ENCODE data around the gene ENO1. TPM values are rescaled to one million over a fixed set of nuclear protein-coding genes. Genes with fewer than 3 reads are reported as not detected.
A peak's percentile ranks its signal among the peaks of the same experiment; 100 is the strongest.

ENO1 gene
- total RNA-seq, 1 donor, result 1,591 TPM

GRCh38 chr1:8874230-8875201 is 4.0 kb downstream of the ENO1 start:
- Histone ChIP-seq H3K4me1 (ENCODE audit: insufficient read depth, low read length) (peaks cover 73% of the 10 kb centered on the region), H3K4me3 (ENCODE audit: insufficient read depth, low read length) (peak overlapping the region; percentile 18), H3K27me3 (ENCODE audit: insufficient read depth, low read length) (no peaks in the 10 kb centered on the region), H3K4me2 (ENCODE audit: insufficient read depth, low read length) (peak overlapping the region; percentile 88), H4K20me1 (ENCODE audit: insufficient read depth, low read length) (peaks cover 75% of the 10 kb centered on the region), H2AFZ (ENCODE audit: low read length) (no peak overlapping the region), H3K27ac (ENCODE audit: low read depth, low read length) (peak overlapping the region; percentile 87), H3K9me3 (ENCODE audit: low read depth, low read length) (no peaks in the 10 kb centered on the region), H3K79me2 (ENCODE audit: insufficient read depth, low read length) (peaks cover 77% of the 10 kb centered on the region), H3K36me3 (ENCODE audit: insufficient read depth, low read length) (peaks cover 72% of the 10 kb centered on the region)
- DNase-seq (ENCODE audit: insufficient read length, low spot score, missing footprints), result no peak
- TF ChIP-seq, protein P1, sequence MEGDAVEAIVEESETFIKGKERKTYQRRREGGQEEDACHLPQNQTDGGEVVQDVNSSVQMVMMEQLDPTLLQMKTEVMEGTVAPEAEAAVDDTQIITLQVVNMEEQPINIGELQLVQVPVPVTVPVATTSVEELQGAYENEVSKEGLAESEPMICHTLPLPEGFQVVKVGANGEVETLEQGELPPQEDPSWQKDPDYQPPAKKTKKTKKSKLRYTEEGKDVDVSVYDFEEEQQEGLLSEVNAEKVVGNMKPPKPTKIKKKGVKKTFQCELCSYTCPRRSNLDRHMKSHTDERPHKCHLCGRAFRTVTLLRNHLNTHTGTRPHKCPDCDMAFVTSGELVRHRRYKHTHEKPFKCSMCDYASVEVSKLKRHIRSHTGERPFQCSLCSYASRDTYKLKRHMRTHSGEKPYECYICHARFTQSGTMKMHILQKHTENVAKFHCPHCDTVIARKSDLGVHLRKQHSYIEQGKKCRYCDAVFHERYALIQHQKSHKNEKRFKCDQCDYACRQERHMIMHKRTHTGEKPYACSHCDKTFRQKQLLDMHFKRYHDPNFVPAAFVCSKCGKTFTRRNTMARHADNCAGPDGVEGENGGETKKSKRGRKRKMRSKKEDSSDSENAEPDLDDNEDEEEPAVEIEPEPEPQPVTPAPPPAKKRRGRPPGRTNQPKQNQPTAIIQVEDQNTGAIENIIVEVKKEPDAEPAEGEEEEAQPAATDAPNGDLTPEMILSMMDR (IDR thresholded peaks at IDR 0.05; ENCODE audit: extremely low read depth, low read depth, low read length), result no peak

GRCh38 chr1:8873506-8874229 is 4.8 kb downstream of the ENO1 start:
- Histone ChIP-seq H3K4me2 (ENCODE audit: insufficient read depth, low read length) (peak overlapping the region; percentile 45), H3K27ac (ENCODE audit: low read depth, low read length) (peak overlapping the region; percentile 62), H3K36me3 (ENCODE audit: insufficient read depth, low read length) (peaks cover 80% of the 10 kb centered on the region), H3K4me1 (ENCODE audit: insufficient read depth, low read length) (peaks cover 77% of the 10 kb centered on the region), H3K27me3 (ENCODE audit: insufficient read depth, low read length) (no peaks in the 10 kb centered on the region), H4K20me1 (ENCODE audit: insufficient read depth, low read length) (peaks cover 80% of the 10 kb centered on the region), H3K4me3 (ENCODE audit: insufficient read depth, low read length) (no peak overlapping the region), H3K9me3 (ENCODE audit: low read depth, low read length) (no peaks in the 10 kb centered on the region), H3K79me2 (ENCODE audit: insufficient read depth, low read length) (peaks cover 82% of the 10 kb centered on the region), H2AFZ (ENCODE audit: low read length) (no peak overlapping the region)
- TF ChIP-seq, protein P1 (IDR thresholded peaks at IDR 0.05; ENCODE audit: extremely low read depth, low read depth, low read length), result no peak
- peak; percentile 96 for DNase-seq (ENCODE audit: insufficient read length, low spot score, missing footprints)

DNA sequence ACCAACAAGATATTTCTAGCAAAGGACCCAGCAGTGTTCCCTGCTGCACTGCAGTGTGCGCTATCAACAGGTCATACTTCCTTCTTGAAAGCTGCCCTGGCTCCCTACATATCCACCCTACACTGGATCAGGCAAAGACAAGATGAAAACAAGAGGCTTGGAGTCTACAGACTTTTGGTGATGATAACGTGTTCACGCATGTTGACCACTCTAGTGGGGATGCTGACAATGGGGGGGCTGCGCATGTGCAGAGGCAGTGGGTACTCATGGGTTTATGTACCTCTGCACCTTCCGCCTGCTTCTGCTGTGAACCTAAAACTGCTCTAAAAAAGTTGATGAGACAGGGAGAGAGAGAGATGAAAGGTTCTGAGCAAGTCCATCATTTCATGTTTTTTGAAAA is 5.5 kb downstream of the ENO1 start:
- no peak overlapping the region for H3K4me3 ChIP-seq (ENCODE audit: insufficient read depth, low read length)
- H3K79me2 ChIP-seq (ENCODE audit: insufficient read depth, low read length), result peaks cover 82% of the 10 kb centered on the region
- peaks cover 87% of the 10 kb centered on the region for H3K36me3 ChIP-seq (ENCODE audit: insufficient read depth, low read length)

More for the DNA sequence above, 5.5 kb downstream of the ENO1 start:
- DNase-seq (ENCODE audit: insufficient read length, low spot score, missing footprints), result no peak
- TF ChIP-seq, protein P1 (IDR thresholded peaks at IDR 0.05; ENCODE audit: extremely low read depth, low read depth, low read length), result no peak
- Histone ChIP-seq H3K4me1 (ENCODE audit: insufficient read depth, low read length) (peaks cover 77% of the 10 kb centered on the region), H3K27ac (ENCODE audit: low read depth, low read length) (peak overlapping the region; percentile 62), H3K4me2 (ENCODE audit: insufficient read depth, low read length) (peak overlapping the region; percentile 25), H3K27me3 (ENCODE audit: insufficient read depth, low read length) (no peaks in the 10 kb centered on the region), H3K9me3 (ENCODE audit: low read depth, low read length) (no peaks in the 10 kb centered on the region), H4K20me1 (ENCODE audit: insufficient read depth, low read length) (peaks cover 85% of the 10 kb centered on the region), H2AFZ (ENCODE audit: low read length) (no peak overlapping the region)

Measured in osteoblast (primary cell).